ENCODE data around the gene CACHD1. TPM values are rescaled to one million over a fixed set of nuclear protein-coding genes. Genes with fewer than 3 reads are reported as not detected.
"Not testable (repeated sequence)": the region's sequence is repeated elsewhere in the genome, so short reads cannot be mapped to it uniquely, and the experiment has no call there.

CACHD1 gene
- total and polyA plus RNA-seq, 5 donors: 1.6 to 6.4 (median 2.9) TPM

- ATAC-seq: no peak
- Histone ChIP-seq H3K4me3 (ENCODE audit: low read length) (no peak overlapping the region), H3K9me3 (ENCODE audit: control insufficient read depth, low read length) (no peaks in the 10 kb centered on the region), H3K27me3 (ENCODE audit: control insufficient read depth, insufficient read depth) (no peaks in the 10 kb centered on the region), H3K27ac (ENCODE audit: low read length) (no peak overlapping the region), H3K4me1 (ENCODE audit: control insufficient read depth, insufficient read depth, low read length) (peaks cover 1% of the 10 kb centered on the region)
- intact Hi-C loops (cut with DNase I): no loop called here
- DNase-seq: no peak
- 58% methylated on average over 3 of the region's 3 CpGs for WGBS
Measured at GRCh38 chr1:64734287-64734652, 264.3 kb downstream of the CACHD1 start.

DNA sequence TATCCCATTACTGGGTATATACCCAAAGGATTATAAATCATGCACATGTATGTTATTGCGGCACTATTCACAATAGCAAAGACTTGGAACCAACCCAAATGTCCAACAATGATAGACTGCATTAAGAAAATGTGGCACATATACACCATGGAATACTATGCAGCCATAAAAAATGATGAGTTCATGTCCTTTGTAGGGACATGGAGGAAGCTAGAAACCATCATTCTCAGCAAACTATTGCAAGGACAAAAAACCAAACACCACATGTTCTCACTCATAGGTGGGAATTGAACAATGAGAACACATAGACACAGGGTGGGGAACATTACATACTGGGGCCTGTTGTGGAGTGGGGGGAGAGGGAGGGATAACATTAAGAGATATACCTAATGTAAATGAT, 270.8 kb downstream of the CACHD1 start:
- H3K27ac ChIP-seq (ENCODE audit: low read length); DNase-seq; H3K4me1 ChIP-seq (ENCODE audit: control insufficient read depth, insufficient read depth, low read length); H3K4me3 ChIP-seq (ENCODE audit: low read length); H3K9me3 ChIP-seq (ENCODE audit: control insufficient read depth, low read length); ATAC-seq; H3K27me3 ChIP-seq (ENCODE audit: control insufficient read depth, insufficient read depth): not testable (repeated sequence)
- intact Hi-C loops (cut with DNase I): loop anchor here in 1 of 4 donors (10.0 kb wide), 2 partner anchors 84 to 224 kb away; partner anchors contain the start of gene JAK1
- 99% methylated on average over 1 of the region's 1 CpG for WGBS

Small RNA genes lying within 50 kb of the gene (microRNA-seq; reads per million reads assigned to microRNA genes)
- 0 reads per million in 2 donors for gene MIR4794
